WTC11 (cell line): ENCODE measurements around the gene GRAMD1B. TPM values are rescaled to one million over a fixed set of nuclear protein-coding genes. Genes with fewer than 3 reads are reported as not detected.

Source experiments
- ATAC-seq: fragments of 200-7000 bp; cut with Tn5 transposase; 2 replicates; pipeline ENCODE4 v1.10.0; 2021; ENCODE audit warnings: mild to moderate bottlenecking, moderate library complexity
- CTCF ChIA-PET: fragments of 300-600 bp; sonication (Branson Sonifier 250); formaldehyde crosslinking; loops from one replicate; lab custom pipeline; 2021; ENCODE audit warnings: antibody characterized with exemption; lab: Charles Lee
- POLR2A ChIA-PET: fragments of 350-600 bp; sonication (Branson Sonifier 250); formaldehyde crosslinking; loops from one replicate; lab custom pipeline; 2021; ENCODE audit warnings: antibody characterized with exemption; lab: Charles Lee
- DNase-seq: peaks from one replicate; pipeline ENCODE4 v3.0.0; 2021; ENCODE audit warnings: low spot score
- H3K27ac Mint-ChIP-seq: 2 replicates; pipeline ENCODE4 v1.8.0; 2021; ENCODE audit warnings: mixed read lengths
- H3K27me3 Mint-ChIP-seq: 2 replicates; pipeline ENCODE4 v1.8.0; 2021; ENCODE audit warnings: low read depth, mild to moderate bottlenecking, moderate library complexity, mixed read lengths
- H3K36me3 Mint-ChIP-seq: 2 replicates; pipeline ENCODE4 v1.8.0; 2021; ENCODE audit warnings: mixed read lengths
- H3K4me1 Mint-ChIP-seq: 2 replicates; pipeline ENCODE4 v1.8.0; 2022; ENCODE audit warnings: mixed read lengths
- H3K4me3 Mint-ChIP-seq: 2 replicates; pipeline ENCODE4 v1.8.0; 2021; ENCODE audit warnings: mild to moderate bottlenecking, moderate library complexity, mixed read lengths
- H3K9me3 Mint-ChIP-seq: 2 replicates; pipeline ENCODE4 v1.8.0; 2021; ENCODE audit warnings: mixed read lengths
- ATF3 ChIP-seq: sonication (generic); formaldehyde crosslinking; conservative IDR thresholded peaks from 2 replicates; pipeline ENCODE4 v1.8.1; 2022; ENCODE audit warnings: mild to moderate bottlenecking, missing genetic modification reagents
- ATF6 ChIP-seq: sonication (generic); formaldehyde crosslinking; IDR thresholded peaks from 2 replicates; pipeline ENCODE4 v1.8.1; 2023; ENCODE audit warnings: mild to moderate bottlenecking, missing genetic modification reagents
- CREB1 ChIP-seq: sonication (generic); formaldehyde crosslinking; IDR thresholded peaks from 2 replicates; pipeline ENCODE4 v1.8.0; 2023; ENCODE audit warnings: mild to moderate bottlenecking, missing genetic modification reagents
- E2F5 ChIP-seq: sonication (generic); formaldehyde crosslinking; IDR thresholded peaks from 2 replicates; pipeline ENCODE4 v1.8.1; 2022; ENCODE audit warnings: mild to moderate bottlenecking, moderate library complexity, missing genetic modification reagents
- ESRRA ChIP-seq: sonication (generic); formaldehyde crosslinking; IDR thresholded peaks from 2 replicates; pipeline ENCODE4 v1.8.1; 2022; ENCODE audit warnings: mild to moderate bottlenecking, missing genetic modification reagents, borderline replicate concordance
- ETV6 ChIP-seq: sonication (generic); formaldehyde crosslinking; IDR thresholded peaks from 2 replicates; pipeline ENCODE4 v1.8.1; 2022; ENCODE audit warnings: mild to moderate bottlenecking, missing genetic modification reagents
- FOXJ3 ChIP-seq: sonication (generic); formaldehyde crosslinking; IDR thresholded peaks from 2 replicates; pipeline ENCODE4 v1.9.0; 2021; ENCODE audit warnings: missing genetic modification reagents, mild to moderate bottlenecking, borderline replicate concordance
- FOXK1 ChIP-seq: sonication (generic); formaldehyde crosslinking; IDR thresholded peaks from 2 replicates; pipeline ENCODE4 v1.8.0; 2022; ENCODE audit warnings: mild to moderate bottlenecking, moderate library complexity, missing genetic modification reagents
- GABPB1 ChIP-seq: sonication (generic); formaldehyde crosslinking; IDR thresholded peaks from 2 replicates; pipeline ENCODE4 v1.8.1; 2023; ENCODE audit warnings: mild to moderate bottlenecking, missing genetic modification reagents
- HMGXB4 ChIP-seq: sonication (generic); formaldehyde crosslinking; IDR thresholded peaks from 2 replicates; pipeline ENCODE4 v1.8.1; 2023; ENCODE audit warnings: mild to moderate bottlenecking, moderate library complexity, missing genetic modification reagents
- IRF1 ChIP-seq: sonication (generic); formaldehyde crosslinking; IDR thresholded peaks from 2 replicates; pipeline ENCODE4 v1.8.0; 2023; ENCODE audit warnings: missing genetic modification reagents
- MXD4 ChIP-seq: fragments of 250-450 bp; sonication (Bioruptor Pico); IDR thresholded peaks from 2 replicates; pipeline ENCODE4 v1.8.0; 2021; ENCODE audit warnings: mild to moderate bottlenecking, moderate library complexity, borderline replicate concordance
- MYBL2 ChIP-seq: sonication (generic); formaldehyde crosslinking; IDR thresholded peaks from 2 replicates; pipeline ENCODE4 v1.8.1; 2023; ENCODE audit warnings: mild to moderate bottlenecking, moderate library complexity, missing genetic modification reagents
- NFE2L1 ChIP-seq: sonication (generic); formaldehyde crosslinking; IDR thresholded peaks from 2 replicates; pipeline ENCODE4 v1.8.1; 2023; ENCODE audit warnings: missing genetic modification reagents
- PRDM15 ChIP-seq: sonication (generic); formaldehyde crosslinking; IDR thresholded peaks from 2 replicates; pipeline ENCODE4 v1.8.0; 2022; ENCODE audit warnings: missing genetic modification reagents
- PRRX2 ChIP-seq: fragments of 250-450 bp; sonication (Bioruptor Pico); IDR thresholded peaks from 2 replicates; pipeline ENCODE4 v1.8.0; 2021; ENCODE audit warnings: mild to moderate bottlenecking
- SMAD4 ChIP-seq: sonication (generic); formaldehyde crosslinking; IDR thresholded peaks from 2 replicates; pipeline ENCODE4 v1.8.0; 2022; ENCODE audit warnings: mild to moderate bottlenecking, missing genetic modification reagents
- TCF7 ChIP-seq: sonication (generic); formaldehyde crosslinking; IDR thresholded peaks from 2 replicates; pipeline ENCODE4 v1.8.0; 2022; ENCODE audit warnings: mild to moderate bottlenecking, low read depth, missing genetic modification reagents, moderate library complexity
- TEAD1 ChIP-seq: sonication (generic); formaldehyde crosslinking; IDR thresholded peaks from 2 replicates; pipeline ENCODE4 v1.8.0; 2022; ENCODE audit warnings: mild to moderate bottlenecking, missing genetic modification reagents
- TP53 ChIP-seq: sonication (generic); formaldehyde crosslinking; IDR thresholded peaks from 2 replicates; pipeline ENCODE4 v1.8.1; 2023; ENCODE audit warnings: mild to moderate bottlenecking, missing genetic modification reagents
- ZBTB21 ChIP-seq: sonication (generic); formaldehyde crosslinking; IDR thresholded peaks from 2 replicates; pipeline ENCODE4 v1.8.1; 2023; ENCODE audit warnings: mild to moderate bottlenecking, missing genetic modification reagents, borderline replicate concordance
- ZNF232 ChIP-seq: sonication (generic); formaldehyde crosslinking; IDR thresholded peaks from 2 replicates; pipeline ENCODE4 v1.8.0; 2022; ENCODE audit warnings: mild to moderate bottlenecking, missing genetic modification reagents
- ZNF317 ChIP-seq: sonication (generic); formaldehyde crosslinking; IDR thresholded peaks from 2 replicates; pipeline ENCODE4 v1.8.1; 2023; ENCODE audit warnings: low read depth, mild to moderate bottlenecking, moderate library complexity, missing genetic modification reagents, borderline replicate concordance
- ZNF416 ChIP-seq: fragments of 250-450 bp; sonication (Bioruptor Pico); IDR thresholded peaks from 2 replicates; pipeline ENCODE4 v1.9.0; 2021; ENCODE audit warnings: mild to moderate bottlenecking, inconsistent platforms
- total RNA-seq: library from RNA; stranded (reverse); gene quantifications from 3 replicates; pipeline ENCODE4 v1.2.3, GENCODE V29; 2021

GRAMD1B gene
- total RNA-seq, 1 experiment from 2014 or later: 31.5 TPM

DNA sequence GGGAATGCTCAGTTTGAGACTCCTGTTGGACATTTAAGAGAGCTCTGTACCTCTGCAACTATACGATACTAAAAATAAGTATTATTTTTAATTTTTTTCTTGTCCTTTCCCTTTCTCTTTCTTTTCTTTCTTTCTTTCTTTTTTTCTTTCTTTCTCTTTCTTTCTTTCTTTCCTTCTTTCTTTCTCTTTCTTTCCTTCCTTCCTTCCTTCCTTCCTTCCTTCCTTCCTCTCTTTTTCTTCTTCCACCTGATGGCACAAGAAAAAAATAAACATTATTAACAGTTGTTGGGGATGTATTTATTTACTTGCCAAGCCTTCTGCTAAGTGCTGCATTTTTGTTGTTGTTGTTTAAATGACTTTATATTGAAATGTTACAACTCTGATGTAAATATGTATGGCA lies 39.5 kb downstream of the GRAMD1B start:
- Mint-ChIP-seq H3K27ac (no peak overlapping the region), H3K27me3 (no peaks in the 10 kb centered on the region), H3K36me3 (no peaks in the 10 kb centered on the region), H3K4me3 (no peak overlapping the region), H3K9me3 (no peaks in the 10 kb centered on the region), H3K4me1 (peaks cover 10% of the 10 kb centered on the region; the same call in 1 of the 2 replicates)
- ChIA-PET POLR2A (interaction anchor here (0.7 kb wide), 1 partner anchor 171 kb away, joined by 4 read pairs; no protein-coding TSS in a partner anchor), CTCF (interaction anchor here (0.5 to 1.9 kb wide), 2 partner anchors 62 to 166 kb away, joined by 3 to 11 read pairs; no protein-coding TSS in a partner anchor)
- no peak for TF ChIP-seq TCF7
- TF ChIP-seq ATF3: no peak
- no peak for TF ChIP-seq SMAD4 (CRISPR knock-in tag)
- TF ChIP-seq FOXJ3 (CRISPR knock-in tag): no peak
- no peak for TF ChIP-seq ZNF232 (CRISPR knock-in tag)
- no peak for TF ChIP-seq PRDM15 (CRISPR knock-in tag)
- TF ChIP-seq MYBL2: no peak
- no peak for TF ChIP-seq ETV6
- TF ChIP-seq PRRX2 (CRISPR knock-in tag): no peak
- no peak for TF ChIP-seq FOXK1
- no peak for TF ChIP-seq NFE2L1 (CRISPR knock-in tag)
- no peak for TF ChIP-seq ZNF416
- no peak for TF ChIP-seq HMGXB4 (CRISPR knock-in tag)
- no peak for TF ChIP-seq TEAD1 (CRISPR knock-in tag)
- no peak for DNase-seq
- no peak for ATAC-seq

- H3K27me3 Mint-ChIP-seq: no peaks in the 10 kb centered on the region
- POLR2A ChIA-PET: no interaction called here
Measured at GRCh38 chr11:123470842-123471241, 40.8 kb downstream of the GRAMD1B start.

More at GRCh38 chr11:123470842-123471241, 40.8 kb downstream of the GRAMD1B start:
- Mint-ChIP-seq H3K4me3 (no peak overlapping the region), H3K4me1 (peaks cover 22% of the 10 kb centered on the region), H3K36me3 (no peaks in the 10 kb centered on the region), H3K9me3 (no peaks in the 10 kb centered on the region)
- ATAC-seq: no peak
- CTCF ChIA-PET: interaction anchor here (0.7 to 0.9 kb wide), 2 partner anchors 41 to 68 kb away, joined by 3 to 4 read pairs; partner anchors contain the start of gene GRAMD1B
- no peak for DNase-seq
- TF ChIP-seq E2F5 (CRISPR knock-in tag) (no peak), TP53 (CRISPR knock-in tag) (no peak), TCF7 (no peak), ZNF317 (CRISPR knock-in tag) (no peak), SMAD4 (CRISPR knock-in tag) (no peak), IRF1 (CRISPR knock-in tag) (no peak), CREB1 (no peak), ESRRA (CRISPR knock-in tag) (no peak), ATF3 (no peak), ATF6 (CRISPR knock-in tag) (no peak), GABPB1 (CRISPR knock-in tag) (no peak), ZBTB21 (CRISPR knock-in tag) (no peak), MXD4 (CRISPR knock-in tag) (no peak)
- TF ChIP-seq, all 79 proteins: peak for 0
- no peak overlapping the region for H3K27ac Mint-ChIP-seq
